Measurements from ENCODE around the gene PDE6C. TPM values are rescaled to one million over a fixed set of nuclear protein-coding genes. Genes with fewer than 3 reads are reported as not detected.

The PDE6C gene
- not detected for total RNA-seq
- polyA plus RNA-seq (ENCODE audit: insufficient read depth in 1 of 8, insufficient read length in 8 of 8, low replicate concordance in 1 of 8), result 1 to 10 TPM in 3 of 8 donors, under 1 TPM in 5; 0.06 to 2.1 (median 0.75) TPM
- long read RNA-seq, donor 1, result 0 reads
- long read RNA-seq, donor 2, result 0 reads
- long read RNA-seq, donor 3, result 0 reads
- long read RNA-seq, donor 4, result 0 reads
- long read RNA-seq, donor 5, result 0 reads
- long read RNA-seq, donor 6, partial matches to known transcripts, result 120 of 148 reads
- long read RNA-seq, donor 6, other reads (novel, unspliced or antisense), result 28 of 148 reads
- long read RNA-seq, donor 7, result 0 reads
- long read RNA-seq, donor 8, result 0 reads
- long read RNA-seq, donor 9, partial matches to known transcripts, result 71 of 71 reads
- long read RNA-seq, donor 9, other reads (novel, unspliced or antisense), result 0 of 71 reads
- long read RNA-seq, donor 10, partial matches to known transcripts, result 65 of 78 reads
- long read RNA-seq, donor 10, other reads (novel, unspliced or antisense), result 13 of 78 reads
- long read RNA-seq, donor 11, result 0 reads

GRCh38 chr10:93612311-93612710 lies at the start of gene PDE6C:
PDE6C (plus strand) TSS chr10:93612537; CDS start chr10:93612726, 189 bp downstream.
- no peak for DNase-seq
- Histone ChIP-seq H3K4me1 (ENCODE audit: control insufficient read depth, insufficient read depth, low read length) (no peaks in the 10 kb centered on the region), H3K36me3 (ENCODE audit: control insufficient read depth, insufficient read depth, low read length) (no peaks in the 10 kb centered on the region), H3K27ac (ENCODE audit: low read length) (no peak within 1 kb of the TSS), H3K27me3 (ENCODE audit: control insufficient read depth, insufficient read depth, low read length) (peaks cover 5% of the 10 kb centered on the region), H3K4me3 (ENCODE audit: low read length) (no peak within 1 kb of the TSS), H3K9me3 (replicated peaks; ENCODE audit: control insufficient read depth, low read depth, low read length) (no peaks in the 10 kb centered on the region)
- WGBS (ENCODE audit: insufficient coverage), result 82% methylated on average over 4 of the region's 6 CpGs

- H3K27me3 ChIP-seq (ENCODE audit: control insufficient read depth, insufficient read depth, low read length), result peaks cover 58% of the 10 kb centered on the region
Measured at GRCh38 chr10:93565446-93565845, 46.9 kb upstream of the PDE6C start.

GRCh38 chr10:93566435-93567276 lies 45.7 kb upstream of the PDE6C start, which contains the start of gene FFAR4:
FFAR4 (plus strand) TSS chr10:93566665; CDS start chr10:93566721, 56 bp downstream.
- DNase-seq, result peak; percentile 5
- Histone ChIP-seq H3K27ac (ENCODE audit: low read length) (no peak within 1 kb of the TSS), H3K4me1 (ENCODE audit: control insufficient read depth, insufficient read depth, low read length) (peaks cover 13% of the 10 kb centered on the region), H3K9me3 (replicated peaks; ENCODE audit: control insufficient read depth, low read depth, low read length) (no peaks in the 10 kb centered on the region), H3K27me3 (ENCODE audit: control insufficient read depth, insufficient read depth, low read length) (peaks cover 66% of the 10 kb centered on the region), H3K36me3 (ENCODE audit: control insufficient read depth, insufficient read depth, low read length) (no peaks in the 10 kb centered on the region), H3K4me3 (ENCODE audit: low read length) (no peak within 1 kb of the TSS)
- under 1% methylated on average over 84 of the region's 85 CpGs for WGBS (ENCODE audit: insufficient coverage)

More at GRCh38 chr10:93565446-93565845, 46.9 kb upstream of the PDE6C start:
- Histone ChIP-seq H3K4me3 (ENCODE audit: low read length) (no peak overlapping the region), H3K4me1 (ENCODE audit: control insufficient read depth, insufficient read depth, low read length) (peaks cover 13% of the 10 kb centered on the region), H3K27ac (ENCODE audit: low read length) (no peak overlapping the region), H3K9me3 (replicated peaks; ENCODE audit: control insufficient read depth, low read depth, low read length) (no peaks in the 10 kb centered on the region), H3K36me3 (ENCODE audit: control insufficient read depth, insufficient read depth, low read length) (no peaks in the 10 kb centered on the region)
- DNase-seq, result peak; percentile 9
- 78% methylated on average over 1 of the region's 3 CpGs for WGBS (ENCODE audit: insufficient coverage)

- WGBS (ENCODE audit: insufficient coverage), result 11% methylated on average over 15 of the region's 33 CpGs
- Histone ChIP-seq H3K36me3 (ENCODE audit: control insufficient read depth, insufficient read depth, low read length) (no peaks in the 10 kb centered on the region), H3K4me1 (ENCODE audit: control insufficient read depth, insufficient read depth, low read length) (peaks cover 13% of the 10 kb centered on the region), H3K27me3 (ENCODE audit: control insufficient read depth, insufficient read depth, low read length) (peaks cover 72% of the 10 kb centered on the region), H3K27ac (ENCODE audit: low read length) (no peak overlapping the region), H3K9me3 (replicated peaks; ENCODE audit: control insufficient read depth, low read depth, low read length) (no peaks in the 10 kb centered on the region), H3K4me3 (ENCODE audit: low read length) (no peak overlapping the region)
- no peak for DNase-seq
Measured at GRCh38 chr10:93567277-93568104, 44.8 kb upstream of the PDE6C start.

GRCh38 chr10:93568105-93568390 lies 44.3 kb upstream of the PDE6C start:
- H3K27ac ChIP-seq (ENCODE audit: low read length), result no peak overlapping the region
- peaks cover 71% of the 10 kb centered on the region for H3K27me3 ChIP-seq (ENCODE audit: control insufficient read depth, insufficient read depth, low read length)
- no peaks in the 10 kb centered on the region for H3K36me3 ChIP-seq (ENCODE audit: control insufficient read depth, insufficient read depth, low read length)
- 3% methylated on average over 18 of the region's 21 CpGs for WGBS (ENCODE audit: insufficient coverage)
- H3K9me3 ChIP-seq (replicated peaks; ENCODE audit: control insufficient read depth, low read depth, low read length), result no peaks in the 10 kb centered on the region
- no peak overlapping the region for H3K4me3 ChIP-seq (ENCODE audit: low read length)
- DNase-seq, result peak; percentile 10
- H3K4me1 ChIP-seq (ENCODE audit: control insufficient read depth, insufficient read depth, low read length), result peaks cover 13% of the 10 kb centered on the region

- H3K36me3 ChIP-seq (ENCODE audit: control insufficient read depth, insufficient read depth, low read length), result no peaks in the 10 kb centered on the region
- no peak overlapping the region for H3K27ac ChIP-seq (ENCODE audit: low read length)
- DNase-seq, result no peak
- H3K4me3 ChIP-seq (ENCODE audit: low read length), result no peak overlapping the region
- H3K27me3 ChIP-seq (ENCODE audit: control insufficient read depth, insufficient read depth, low read length), result peaks cover 68% of the 10 kb centered on the region
- no peaks in the 10 kb centered on the region for H3K9me3 ChIP-seq (replicated peaks; ENCODE audit: control insufficient read depth, low read depth, low read length)
- H3K4me1 ChIP-seq (ENCODE audit: control insufficient read depth, insufficient read depth, low read length), result peaks cover 13% of the 10 kb centered on the region
- no CpG with 5 or more reads among the region's 3 CpGs for WGBS (ENCODE audit: insufficient coverage)
Measured at GRCh38 chr10:93570383-93570782, 42.0 kb upstream of the PDE6C start.

- H3K27ac ChIP-seq (ENCODE audit: low read length), result no peak overlapping the region
- peaks cover 48% of the 10 kb centered on the region for H3K27me3 ChIP-seq (ENCODE audit: control insufficient read depth, insufficient read depth, low read length)
- DNase-seq, result no peak
- H3K9me3 ChIP-seq (replicated peaks; ENCODE audit: control insufficient read depth, low read depth, low read length), result no peaks in the 10 kb centered on the region
- no peak overlapping the region for H3K4me3 ChIP-seq (ENCODE audit: low read length)
- peaks cover 5% of the 10 kb centered on the region for H3K4me1 ChIP-seq (ENCODE audit: control insufficient read depth, insufficient read depth, low read length)
- WGBS (ENCODE audit: insufficient coverage), result 81% methylated on average over 2 of the region's 2 CpGs
- H3K36me3 ChIP-seq (ENCODE audit: control insufficient read depth, insufficient read depth, low read length), result no peaks in the 10 kb centered on the region
Measured at GRCh38 chr10:93572606-93573005, 39.7 kb upstream of the PDE6C start.

- no peak overlapping the region for H3K27ac ChIP-seq (ENCODE audit: low read length)
- peak; percentile 62 for DNase-seq
- WGBS (ENCODE audit: insufficient coverage), result no CpG with 5 or more reads among the region's 10 CpGs
Measured at GRCh38 chr10:93573051-93573909, 39.1 kb upstream of the PDE6C start.

GRCh38 chr10:93573924-93574323 lies 38.4 kb upstream of the PDE6C start:
- Histone ChIP-seq H3K27me3 (ENCODE audit: control insufficient read depth, insufficient read depth, low read length) (peaks cover 35% of the 10 kb centered on the region), H3K9me3 (replicated peaks; ENCODE audit: control insufficient read depth, low read depth, low read length) (no peaks in the 10 kb centered on the region), H3K4me3 (ENCODE audit: low read length) (no peak overlapping the region), H3K36me3 (ENCODE audit: control insufficient read depth, insufficient read depth, low read length) (no peaks in the 10 kb centered on the region), H3K4me1 (ENCODE audit: control insufficient read depth, insufficient read depth, low read length) (no peaks in the 10 kb centered on the region), H3K27ac (ENCODE audit: low read length) (no peak overlapping the region)
- DNase-seq, result no peak
- no CpG with 5 or more reads among the region's 3 CpGs for WGBS (ENCODE audit: insufficient coverage)

More at GRCh38 chr10:93573051-93573909, 39.1 kb upstream of the PDE6C start:
- no peaks in the 10 kb centered on the region for H3K4me1 ChIP-seq (ENCODE audit: control insufficient read depth, insufficient read depth, low read length)
- peaks cover 42% of the 10 kb centered on the region for H3K27me3 ChIP-seq (ENCODE audit: control insufficient read depth, insufficient read depth, low read length)
- no peaks in the 10 kb centered on the region for H3K9me3 ChIP-seq (replicated peaks; ENCODE audit: control insufficient read depth, low read depth, low read length)
- H3K36me3 ChIP-seq (ENCODE audit: control insufficient read depth, insufficient read depth, low read length), result no peaks in the 10 kb centered on the region
- no peak overlapping the region for H3K4me3 ChIP-seq (ENCODE audit: low read length)
